Vagina (tissue), 2 donors: Measurements from ENCODE around the gene EPC1.
A peak's percentile ranks its signal among the peaks of the same experiment; 100 is the strongest.

Source experiments
- POLR2A ChIP-seq, 2 donors: fragments of 450-650 bp; IDR thresholded peaks; one replicate each; pipeline ENCODE4 v1.6.1; 2017; ENCODE audit warnings: antibody characterized with exemption in 2 of 2, mild to moderate bottlenecking in 2 of 2, moderate library complexity in 2 of 2
- POLR2AphosphoS5 ChIP-seq, 2 donors: sonication (generic); formaldehyde crosslinking; IDR thresholded peaks; one replicate each; pipeline ENCODE4 v1.9.0; 2017; ENCODE audit warnings: antibody characterized with exemption in 2 of 2, mild to moderate bottlenecking in 2 of 2, low read depth in 1 of 2; ENCODE audit not compliant: insufficient read depth in 1 of 2
- TF ChIP-seq, protein P1 (sequence below), 3 experiments: fragments of 450-650 bp in 2 of 3; fragments of 200-600 bp in 1 of 3; sonication (generic) in 1 of 3; IDR thresholded peaks; one replicate each; pipeline ENCODE4 v1.5.1; 2017 to 2019; ENCODE audit warnings: antibody characterized with exemption in 3 of 3, mild to moderate bottlenecking in 2 of 3, moderate library complexity in 2 of 3

DNA sequence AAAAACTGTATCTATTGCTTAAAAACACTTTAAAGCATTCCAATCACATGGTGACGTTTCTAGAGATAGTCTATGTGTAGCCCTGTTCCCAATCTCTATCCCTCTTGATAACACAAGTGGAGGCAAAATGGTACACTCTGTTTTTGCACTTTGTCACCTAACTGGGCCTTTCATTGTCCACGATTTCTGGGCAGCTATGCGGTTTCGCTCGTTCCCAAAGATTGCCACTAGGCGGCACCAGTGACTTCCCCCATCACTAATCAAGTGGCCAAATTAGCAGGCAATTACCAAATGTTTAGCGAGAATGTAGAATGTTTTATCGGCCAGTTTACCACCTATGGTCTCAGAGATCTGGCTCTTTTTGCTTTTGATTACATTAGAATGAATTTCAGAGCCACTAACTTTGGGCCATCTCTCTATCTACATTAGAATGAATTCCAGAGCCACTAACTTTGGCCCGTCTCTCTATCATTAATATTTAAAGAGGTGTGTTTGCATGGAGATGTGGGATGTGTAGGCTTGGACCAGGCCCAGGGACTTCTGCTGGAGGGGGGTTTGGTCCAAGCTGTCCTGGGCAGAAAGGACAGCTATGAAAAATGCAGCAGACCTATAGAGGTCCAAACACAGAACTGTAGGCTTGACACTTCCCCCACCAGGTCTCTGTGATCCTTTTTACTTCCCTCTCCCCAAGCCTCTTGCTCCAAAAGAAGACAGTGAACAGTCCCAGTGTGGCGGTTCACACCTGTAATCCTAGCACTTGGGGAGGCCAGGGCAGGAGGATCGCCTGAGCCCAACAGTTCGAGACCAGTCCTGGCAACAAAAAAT, 90.1 kb downstream of the EPC1 start:
- TF ChIP-seq, protein P1, sequence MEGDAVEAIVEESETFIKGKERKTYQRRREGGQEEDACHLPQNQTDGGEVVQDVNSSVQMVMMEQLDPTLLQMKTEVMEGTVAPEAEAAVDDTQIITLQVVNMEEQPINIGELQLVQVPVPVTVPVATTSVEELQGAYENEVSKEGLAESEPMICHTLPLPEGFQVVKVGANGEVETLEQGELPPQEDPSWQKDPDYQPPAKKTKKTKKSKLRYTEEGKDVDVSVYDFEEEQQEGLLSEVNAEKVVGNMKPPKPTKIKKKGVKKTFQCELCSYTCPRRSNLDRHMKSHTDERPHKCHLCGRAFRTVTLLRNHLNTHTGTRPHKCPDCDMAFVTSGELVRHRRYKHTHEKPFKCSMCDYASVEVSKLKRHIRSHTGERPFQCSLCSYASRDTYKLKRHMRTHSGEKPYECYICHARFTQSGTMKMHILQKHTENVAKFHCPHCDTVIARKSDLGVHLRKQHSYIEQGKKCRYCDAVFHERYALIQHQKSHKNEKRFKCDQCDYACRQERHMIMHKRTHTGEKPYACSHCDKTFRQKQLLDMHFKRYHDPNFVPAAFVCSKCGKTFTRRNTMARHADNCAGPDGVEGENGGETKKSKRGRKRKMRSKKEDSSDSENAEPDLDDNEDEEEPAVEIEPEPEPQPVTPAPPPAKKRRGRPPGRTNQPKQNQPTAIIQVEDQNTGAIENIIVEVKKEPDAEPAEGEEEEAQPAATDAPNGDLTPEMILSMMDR (IDR thresholded peaks at IDR 0.05) = peak; percentile 44 to 83 (median 66)
- peak in 1 of 2 donors; percentile 50 for TF ChIP-seq POLR2AphosphoS5 (IDR thresholded peaks at IDR 0.05; ENCODE audit: insufficient read depth in 1 of 2, low read depth in 1 of 2)
- TF ChIP-seq POLR2A (IDR thresholded peaks at IDR 0.05) = no peak
